Measurements from ENCODE around the gene IPO11.

IPO11 gene

DNA sequence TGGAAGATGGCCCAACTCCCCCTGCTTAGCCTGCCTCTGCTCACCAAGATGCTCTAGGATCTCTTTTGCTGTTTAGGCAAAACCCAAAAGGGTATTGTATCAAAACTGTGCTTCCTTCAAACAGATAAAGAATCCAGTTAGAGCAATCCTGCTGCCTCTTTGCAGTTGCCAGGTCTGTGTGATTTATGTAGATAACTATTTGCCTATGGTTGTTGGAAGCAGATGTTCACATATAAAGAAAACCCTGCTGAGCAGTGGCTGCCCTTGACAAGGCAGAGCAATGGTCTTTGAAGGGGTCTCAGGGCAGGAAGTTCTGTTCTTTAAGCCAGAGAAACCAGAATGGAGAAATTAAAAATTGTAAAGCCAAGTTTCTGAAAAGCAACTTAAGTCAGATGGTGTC lies 234.7 kb downstream of the IPO11 start:
- Histone ChIP-seq H4K20me1 (ENCODE audit: insufficient read depth, low read length, poor library complexity, severe bottlenecking) (no peaks in the 10 kb centered on the region), H3K9me2 (replicated peaks; ENCODE audit: low read depth, low read length) (no peaks in the 10 kb centered on the region), H3K4me2 (ENCODE audit: low read depth, low read length, poor library complexity, severe bottlenecking) (no peak overlapping the region), H3K9ac (ENCODE audit: low read depth, low read length, poor library complexity, severe bottlenecking) (no peak overlapping the region), H3K4me3 (ENCODE audit: low read length, poor library complexity, severe bottlenecking) (no peak overlapping the region), H3K9me3 (ENCODE audit: insufficient read depth, low read depth, low read length) (no peaks in the 10 kb centered on the region), H3K27me3 (ENCODE audit: insufficient read depth, low read length, poor library complexity, severe bottlenecking) (no peaks in the 10 kb centered on the region), H3K36me3 (ENCODE audit: insufficient read depth, low read length) (no peaks in the 10 kb centered on the region), H3K4me1 (ENCODE audit: insufficient read depth, low read length, poor library complexity, severe bottlenecking) (peaks cover 43% of the 10 kb centered on the region), H2AFZ (ENCODE audit: low read length) (no peak overlapping the region), H3K79me2 (ENCODE audit: insufficient read depth, low read length) (no peaks in the 10 kb centered on the region), H3F3A (ENCODE audit: low read depth) (no peaks in the 10 kb centered on the region)
- TF ChIP-seq EZH2phosphoT487 (IDR thresholded peaks at IDR 0.05; ENCODE audit: borderline replicate concordance) (no peak), CTCF (conservative IDR thresholded peaks at IDR 0.05; ENCODE audit: low read length) (no peak)

- Histone ChIP-seq H3K4me3 (ENCODE audit: low read length, poor library complexity, severe bottlenecking) (no peak overlapping the region), H4K20me1 (ENCODE audit: insufficient read depth, low read length, poor library complexity, severe bottlenecking) (no peaks in the 10 kb centered on the region), H3K9ac (ENCODE audit: low read depth, low read length, poor library complexity, severe bottlenecking) (no peak overlapping the region)
Observed at GRCh38 chr5:62649025-62649424, 236.5 kb downstream of the IPO11 start.

GRCh38 chr5:62649476-62650113 lies 237.0 kb downstream of the IPO11 start:
- no peak for TF ChIP-seq EZH2phosphoT487 (IDR thresholded peaks at IDR 0.05; ENCODE audit: borderline replicate concordance)
- TF ChIP-seq CTCF (conservative IDR thresholded peaks at IDR 0.05; ENCODE audit: low read length) = no peak

More at GRCh38 chr5:62649025-62649424, 236.5 kb downstream of the IPO11 start:
- H2AFZ ChIP-seq (ENCODE audit: low read length) = peak overlapping the region; percentile 21; the same call in 1 of the 2 replicates
- H3F3A ChIP-seq (ENCODE audit: low read depth) = no peaks in the 10 kb centered on the region
- no peaks in the 10 kb centered on the region for H3K9me3 ChIP-seq (ENCODE audit: insufficient read depth, low read depth, low read length)
- H3K9me2 ChIP-seq (replicated peaks; ENCODE audit: low read depth, low read length) = no peaks in the 10 kb centered on the region
- H3K36me3 ChIP-seq (ENCODE audit: insufficient read depth, low read length) = no peaks in the 10 kb centered on the region
- H3K79me2 ChIP-seq (ENCODE audit: insufficient read depth, low read length) = no peaks in the 10 kb centered on the region
- no peaks in the 10 kb centered on the region for H3K27me3 ChIP-seq (ENCODE audit: insufficient read depth, low read length, poor library complexity, severe bottlenecking)
- TF ChIP-seq CTCF (conservative IDR thresholded peaks at IDR 0.05; ENCODE audit: low read length) (no peak), EZH2phosphoT487 (IDR thresholded peaks at IDR 0.05; ENCODE audit: borderline replicate concordance) (no peak)
- H3K4me1 ChIP-seq (ENCODE audit: insufficient read depth, low read length, poor library complexity, severe bottlenecking) = peaks cover 53% of the 10 kb centered on the region
- no peak overlapping the region for H3K4me2 ChIP-seq (ENCODE audit: low read depth, low read length, poor library complexity, severe bottlenecking)

More at GRCh38 chr5:62649476-62650113, 237.0 kb downstream of the IPO11 start:
- Histone ChIP-seq H3K4me2 (ENCODE audit: low read depth, low read length, poor library complexity, severe bottlenecking) (no peak overlapping the region), H3K79me2 (ENCODE audit: insufficient read depth, low read length) (no peaks in the 10 kb centered on the region), H3K36me3 (ENCODE audit: insufficient read depth, low read length) (no peaks in the 10 kb centered on the region), H3K4me3 (ENCODE audit: low read length, poor library complexity, severe bottlenecking) (no peak overlapping the region), H4K20me1 (ENCODE audit: insufficient read depth, low read length, poor library complexity, severe bottlenecking) (no peaks in the 10 kb centered on the region), H3K9me3 (ENCODE audit: insufficient read depth, low read depth, low read length) (no peaks in the 10 kb centered on the region), H3K27me3 (ENCODE audit: insufficient read depth, low read length, poor library complexity, severe bottlenecking) (no peaks in the 10 kb centered on the region), H3K9me2 (replicated peaks; ENCODE audit: low read depth, low read length) (no peaks in the 10 kb centered on the region), H2AFZ (ENCODE audit: low read length) (peak overlapping the region; percentile 21; the same call in 1 of the 2 replicates), H3K9ac (ENCODE audit: low read depth, low read length, poor library complexity, severe bottlenecking) (no peak overlapping the region), H3F3A (ENCODE audit: low read depth) (no peaks in the 10 kb centered on the region), H3K4me1 (ENCODE audit: insufficient read depth, low read length, poor library complexity, severe bottlenecking) (peaks cover 52% of the 10 kb centered on the region)

All from Loucy (cell line).